Upper lobe of left lung (tissue), 4 donors: Measurements from ENCODE around the gene EYA2.

Experiments used
- CTCF ChIP-seq, 6 experiments: fragments of 450-650 bp in 4 of 6; fragments of 200-600 bp in 2 of 6; sonication (generic) in 2 of 6; IDR thresholded peaks; one replicate each; pipeline ENCODE4 v1.5.1; 2016 to 2019; ENCODE audit warnings: antibody characterized with exemption in 6 of 6
- POLR2A ChIP-seq, 4 donors: fragments of 450-650 bp; IDR thresholded peaks; one replicate each; pipeline ENCODE4 v1.5.1; 2016 to 2017; ENCODE audit warnings: antibody characterized with exemption in 4 of 4, mild to moderate bottlenecking in 2 of 4

GRCh38 chr20:47050996-47051395, 156.4 kb downstream of the EYA2 start:
- TF ChIP-seq CTCF (IDR thresholded peaks at IDR 0.05): no peak
- no peak for TF ChIP-seq POLR2A (IDR thresholded peaks at IDR 0.05)
